K562 (cell line): ENCODE measurements around the gene SETDB2.

Experiments used
- AFF4 ChIP-seq: sonication (generic); formaldehyde crosslinking; IDR thresholded peaks from 2 replicates; pipeline ENCODE4 v1.8.0; 2023; ENCODE audit warnings: mild to moderate bottlenecking, missing genetic modification reagents
- ARID3A ChIP-seq: IDR thresholded peaks from 2 replicates; pipeline ENCODE4 v1.6.1; 2012; ENCODE audit warnings: low read depth, low read length, improper control_type of control experiment, borderline replicate concordance
- BCLAF1 ChIP-seq, 2 experiments: fragments of 450-650 bp in 1 of 2; IDR thresholded peaks; 2 replicates each; pipeline ENCODE4 v1.6.1; 2011 to 2017; ENCODE audit warnings: low read depth in 2 of 2, antibody characterized with exemption in 1 of 2, borderline replicate concordance in 1 of 2, low read length in 1 of 2, mild to moderate bottlenecking in 1 of 2, mixed read lengths in 1 of 2; ENCODE audit not compliant: control insufficient read depth in 1 of 2
- CHD1 ChIP-seq: fragments of 200-600 bp; sonication (generic); IDR thresholded peaks from one replicate; pipeline ENCODE4 v1.6.1; 2012; ENCODE audit warnings: mild to moderate bottlenecking, moderate library complexity, low read length, inconsistent platforms
- CTCF ChIP-seq, 3 experiments: IDR thresholded peaks in 2 of 3; conservative IDR thresholded peaks in 1 of 3; 2 replicates each; pipeline ENCODE4 v1.5.1; 2011 to 2012; ENCODE audit warnings: low read length in 3 of 3, mild to moderate bottlenecking in 3 of 3, control low read depth in 2 of 3, improper control_type of control experiment in 1 of 3, inconsistent platforms in 1 of 3, low read depth in 1 of 3, mixed read lengths in 1 of 3, moderate library complexity in 1 of 3; ENCODE audit not compliant: insufficient read depth in 2 of 3
- GABPA ChIP-seq: fragments of 200-800 bp; sonication (Bioruptor generic); conservative IDR thresholded peaks from 2 replicates; pipeline ENCODE4 v1.6.1; 2016; ENCODE audit warnings: low read depth, missing genetic modification characterization, missing compliant biosample characterization
- GATAD2B ChIP-seq: fragments of 450-650 bp; IDR thresholded peaks from 2 replicates; pipeline ENCODE4 v1.6.1; 2017; ENCODE audit warnings: mild to moderate bottlenecking, borderline replicate concordance
- MAFK ChIP-seq: IDR thresholded peaks from 2 replicates; pipeline ENCODE4 v1.6.1; 2011; ENCODE audit warnings: low read length, improper control_type of control experiment
- MTF1 ChIP-seq: fragments of 250-450 bp; sonication (Bioruptor Pico); IDR thresholded peaks from 2 replicates; pipeline ENCODE4 v1.9.0; 2021; ENCODE audit warnings: moderate library complexity, mild to moderate bottlenecking, inconsistent platforms, borderline replicate concordance
- TAF1 ChIP-seq: IDR thresholded peaks from 2 replicates; pipeline ENCODE4 v1.6.1; 2011; ENCODE audit warnings: mild to moderate bottlenecking, low read length, moderate library complexity; ENCODE audit not compliant: insufficient read depth, control insufficient read depth, severe bottlenecking; ENCODE audit errors: extremely low read depth
- ZBTB9 ChIP-seq: fragments of 450-650 bp; formaldehyde crosslinking; IDR thresholded peaks from 2 replicates; pipeline ENCODE4 v1.4.0; 2020; ENCODE audit warnings: mild to moderate bottlenecking, moderate library complexity
- ZNF778 ChIP-seq: fragments of 450-650 bp; formaldehyde crosslinking; IDR thresholded peaks from 2 replicates; pipeline ENCODE4 v1.4.0; 2020; ENCODE audit warnings: mild to moderate bottlenecking, moderate library complexity
- TF ChIP-seq, protein P1 (sequence below): sonication (generic); formaldehyde crosslinking; IDR thresholded peaks from 2 replicates; pipeline ENCODE4 v1.8.1; 2022; ENCODE audit warnings: missing genetic modification reagents

- TF ChIP-seq CTCF (IDR thresholded peaks at IDR 0.05 in 2 of 3, conservative IDR thresholded peaks at IDR 0.05 in 1 of 3; ENCODE audit: insufficient read depth in 2 of 3, low read depth in 1 of 3, low read length in 3 of 3) (no peak), GABPA (tag) (no peak), CHD1 (no peak), MAFK (no peak), BCLAF1 (IDR thresholded peaks at IDR 0.05; ENCODE audit: borderline replicate concordance in 1 of 2, control insufficient read depth in 1 of 2, low read depth in 2 of 2, low read length in 1 of 2) (no peak), GATAD2B (no peak), ZBTB9 (CRISPR knock-in tag) (no peak), MTF1 (no peak), ZNF778 (no peak), AFF4 (no peak), ARID3A (no peak), TAF1 (no peak)
- TF ChIP-seq, protein P1, sequence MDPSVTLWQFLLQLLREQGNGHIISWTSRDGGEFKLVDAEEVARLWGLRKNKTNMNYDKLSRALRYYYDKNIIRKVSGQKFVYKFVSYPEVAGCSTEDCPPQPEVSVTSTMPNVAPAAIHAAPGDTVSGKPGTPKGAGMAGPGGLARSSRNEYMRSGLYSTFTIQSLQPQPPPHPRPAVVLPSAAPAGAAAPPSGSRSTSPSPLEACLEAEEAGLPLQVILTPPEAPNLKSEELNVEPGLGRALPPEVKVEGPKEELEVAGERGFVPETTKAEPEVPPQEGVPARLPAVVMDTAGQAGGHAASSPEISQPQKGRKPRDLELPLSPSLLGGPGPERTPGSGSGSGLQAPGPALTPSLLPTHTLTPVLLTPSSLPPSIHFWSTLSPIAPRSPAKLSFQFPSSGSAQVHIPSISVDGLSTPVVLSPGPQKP (CRISPR knock-in tag): no peak
Measured at GRCh38 chr13:49443357-49443703, 744 bp upstream of the SETDB2 start.
